ENCODE data around the gene MICAL2.

Gene MICAL2

DNA sequence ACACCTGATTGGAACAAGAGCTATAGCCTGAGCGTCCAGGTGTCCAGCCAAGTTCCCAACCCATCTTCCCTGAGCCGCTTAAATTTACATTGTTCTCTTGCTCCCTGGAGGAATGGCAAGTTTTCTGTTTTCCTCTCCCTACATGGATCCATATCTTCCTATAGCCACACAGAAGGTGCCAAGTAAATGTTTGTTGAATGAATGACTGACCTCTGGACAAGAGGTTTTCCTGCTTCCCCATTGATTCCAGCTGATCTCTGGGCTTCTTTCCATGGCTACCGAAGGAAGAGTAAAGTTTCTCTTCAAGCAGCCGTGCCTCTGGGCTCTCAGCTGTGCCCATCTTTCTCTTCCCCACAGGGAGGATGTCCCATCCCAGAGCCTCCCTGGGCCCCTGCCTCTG is 107.5 kb downstream of the MICAL2 start:
- intact Hi-C loops (cut with DNase I): no loop called here
- no peak for DNase-seq

DNA sequence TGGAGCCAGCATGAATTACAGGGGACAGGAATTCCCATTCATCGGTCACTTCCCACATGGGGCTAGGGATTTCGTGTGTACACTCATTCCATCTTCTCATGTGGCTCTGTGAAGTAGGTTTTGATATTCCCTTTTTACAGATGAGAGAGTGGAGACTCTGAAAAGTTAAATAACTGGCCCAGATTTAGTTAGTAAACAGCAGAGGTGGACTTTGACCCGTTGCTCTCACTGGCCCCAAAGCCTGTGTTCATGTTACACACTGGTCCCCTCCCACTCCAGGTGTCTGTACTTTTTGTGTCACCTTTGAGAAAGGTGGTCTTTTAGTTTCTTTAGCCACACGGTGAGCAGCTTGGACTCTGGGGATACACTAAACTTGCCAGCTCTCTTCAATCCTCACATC is 108.5 kb downstream of the MICAL2 start:
- intact Hi-C loops (cut with DNase I): no loop called here
- DNase-seq: no peak

DNA sequence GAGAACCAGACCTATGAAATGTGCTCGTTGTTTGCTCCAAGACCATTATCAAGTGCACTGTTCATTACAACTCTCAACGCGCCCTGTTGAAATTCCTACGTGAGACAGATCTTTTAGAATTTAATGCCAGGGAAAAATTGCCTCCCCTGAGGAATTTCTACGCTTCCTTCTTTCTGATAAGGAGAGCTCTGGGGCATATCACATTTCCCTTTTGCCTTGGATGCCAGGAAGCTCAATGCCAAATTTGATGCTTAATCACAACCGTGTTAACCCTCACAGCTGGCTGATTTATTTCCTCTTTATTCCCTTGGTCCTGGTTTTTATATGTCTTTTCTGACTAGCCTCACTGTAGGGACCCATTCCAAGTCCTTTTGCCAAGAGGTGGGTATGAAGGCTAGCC is 109.4 kb downstream of the MICAL2 start:
- no peak for DNase-seq
- intact Hi-C loops (cut with DNase I): no loop called here

DNA sequence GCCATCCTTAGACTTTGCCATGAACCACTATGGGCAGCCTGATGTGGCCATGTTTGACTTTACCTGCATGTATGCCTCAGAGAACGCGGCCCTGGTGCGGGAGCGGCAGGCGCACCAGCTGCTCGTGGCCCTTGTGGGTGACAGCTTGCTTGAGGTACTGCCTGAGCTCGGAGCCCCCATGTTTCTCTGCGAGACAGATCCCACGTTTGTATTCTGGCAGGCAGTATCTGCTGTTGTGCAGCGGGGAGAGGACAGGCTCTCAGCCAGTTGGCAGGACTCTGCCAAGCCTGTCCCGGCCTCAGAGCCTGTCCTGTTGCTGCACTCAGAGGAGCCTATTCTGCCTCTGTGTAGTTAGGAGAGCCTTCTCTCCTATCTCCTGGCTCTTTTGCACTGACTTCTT is 109.9 kb downstream of the MICAL2 start:
- DNase-seq: peak; percentile 58 to 97 (median 80)
- intact Hi-C loops (cut with DNase I): no loop called here

DNA sequence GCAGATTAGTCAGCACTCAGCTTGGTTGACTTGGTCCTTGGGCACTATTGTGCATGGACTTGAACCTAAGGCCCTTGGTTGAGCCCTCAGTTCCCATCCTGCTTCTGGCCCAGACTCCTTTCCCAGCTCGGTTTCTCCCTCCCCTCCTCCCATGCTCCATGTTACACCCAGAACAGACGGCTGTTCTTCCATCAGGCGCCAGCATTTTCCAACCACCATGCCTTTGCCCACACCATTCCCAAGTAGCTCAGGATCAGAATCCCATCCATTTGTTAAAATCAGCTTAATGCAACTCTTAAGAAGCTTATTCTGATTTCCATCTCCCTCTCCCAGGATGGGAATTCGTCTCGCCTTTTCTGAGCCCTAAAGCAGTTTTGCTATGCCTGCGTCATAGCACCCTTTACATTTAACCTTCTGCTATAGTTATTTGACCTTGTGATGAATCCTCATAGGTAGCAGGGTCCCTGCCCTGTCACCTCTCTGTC is 110.7 kb downstream of the MICAL2 start:
- intact Hi-C loops (cut with DNase I): no loop called here
- no peak for DNase-seq

DNA sequence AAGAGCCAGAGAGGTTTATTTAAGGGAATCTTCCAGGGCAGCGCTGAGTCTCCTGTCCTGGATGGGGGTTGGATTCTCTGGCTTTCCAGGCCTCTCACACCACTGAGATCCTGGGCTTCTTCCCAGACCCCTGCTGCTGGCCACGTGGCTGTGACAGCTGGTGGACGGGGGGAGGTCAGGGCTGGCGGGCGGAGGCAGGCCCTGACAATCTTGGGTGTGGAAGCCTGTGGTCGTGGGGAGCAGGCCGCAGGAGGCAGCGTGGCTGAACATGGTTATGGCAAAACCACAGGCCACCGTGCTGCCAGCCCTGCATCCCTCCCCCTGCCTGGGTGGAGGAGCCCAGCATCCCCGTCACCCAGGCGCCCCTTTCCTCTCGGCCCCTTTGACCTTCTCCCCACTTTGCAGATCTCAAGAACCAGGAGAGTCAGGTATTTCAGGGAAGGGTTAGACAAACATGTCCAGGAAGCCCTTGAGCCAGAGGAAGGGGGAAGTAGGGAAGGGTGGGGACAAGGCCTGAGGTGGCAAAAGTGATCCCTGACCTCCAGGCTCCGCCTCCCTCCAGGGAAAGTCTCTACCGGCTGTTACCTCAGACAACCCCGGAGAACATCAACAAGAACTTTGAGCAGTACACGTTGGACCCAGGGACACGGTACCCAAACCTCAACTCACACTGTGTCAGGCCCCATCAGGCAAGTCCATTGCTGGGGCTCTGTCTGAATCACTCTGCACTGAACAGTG is 111.8 kb downstream of the MICAL2 start:
- intact Hi-C loops (cut with DNase I): no loop called here
- DNase-seq: peak in 2 of 10 donors; percentile 45 to 47

DNA sequence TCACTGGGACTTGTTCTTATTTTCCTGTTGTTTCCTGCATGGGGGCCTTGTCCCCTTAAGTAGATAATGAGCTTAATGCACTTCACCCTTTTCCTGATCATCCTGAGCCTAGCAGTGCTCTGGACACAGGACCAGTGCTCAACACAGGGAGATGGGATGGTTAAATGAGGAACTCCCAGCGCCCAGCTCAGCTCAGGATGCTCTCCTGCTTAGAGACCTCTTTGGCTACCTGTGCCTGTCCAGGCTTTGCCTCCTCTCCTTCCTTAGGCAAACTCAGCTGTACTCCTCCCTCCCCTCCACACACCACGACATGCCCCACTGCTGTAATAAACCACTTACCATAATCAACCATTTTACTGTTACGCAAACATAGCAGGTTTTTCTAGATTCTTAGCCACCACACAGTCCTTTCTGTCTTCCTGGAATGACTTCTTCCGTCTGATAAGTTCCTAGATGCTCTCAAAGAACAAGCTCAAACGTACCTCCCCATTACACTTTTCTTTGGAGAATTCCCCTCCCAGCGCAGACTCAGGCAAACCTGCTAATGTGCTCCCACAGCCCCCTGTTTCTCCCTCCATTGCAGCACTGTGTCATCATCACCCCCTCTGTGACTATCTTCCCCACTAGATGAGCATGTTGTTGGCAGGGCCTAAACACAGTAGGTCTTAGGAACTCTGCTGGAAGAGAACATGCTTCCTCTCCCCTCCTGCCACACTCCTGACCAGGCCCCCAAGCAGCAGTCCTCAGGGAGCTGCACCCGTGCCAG is 113.6 kb downstream of the MICAL2 start:
- no peak for DNase-seq
- intact Hi-C loops (cut with DNase I): no loop called here

DNA sequence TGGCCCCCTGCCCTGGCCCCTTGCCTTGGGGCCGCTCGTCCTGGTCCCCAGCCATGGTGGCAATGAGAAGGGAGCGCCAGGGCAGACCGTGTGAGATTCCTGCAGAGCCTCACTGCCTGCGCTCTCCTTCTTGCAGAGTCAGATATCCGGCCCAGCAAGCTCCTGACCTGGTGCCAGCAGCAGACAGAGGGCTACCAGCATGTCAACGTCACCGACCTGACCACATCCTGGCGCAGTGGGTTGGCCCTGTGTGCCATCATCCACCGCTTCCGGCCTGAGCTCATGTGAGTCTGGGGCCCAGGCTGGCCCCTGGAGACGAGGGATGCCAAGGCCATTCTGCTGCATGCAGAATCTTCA is 114.1 kb downstream of the MICAL2 start:
- DNase-seq: peak in 5 of 10 donors; percentile 35 to 91 (median 50)
- intact Hi-C loops (cut with DNase I): no loop called here

DNA sequence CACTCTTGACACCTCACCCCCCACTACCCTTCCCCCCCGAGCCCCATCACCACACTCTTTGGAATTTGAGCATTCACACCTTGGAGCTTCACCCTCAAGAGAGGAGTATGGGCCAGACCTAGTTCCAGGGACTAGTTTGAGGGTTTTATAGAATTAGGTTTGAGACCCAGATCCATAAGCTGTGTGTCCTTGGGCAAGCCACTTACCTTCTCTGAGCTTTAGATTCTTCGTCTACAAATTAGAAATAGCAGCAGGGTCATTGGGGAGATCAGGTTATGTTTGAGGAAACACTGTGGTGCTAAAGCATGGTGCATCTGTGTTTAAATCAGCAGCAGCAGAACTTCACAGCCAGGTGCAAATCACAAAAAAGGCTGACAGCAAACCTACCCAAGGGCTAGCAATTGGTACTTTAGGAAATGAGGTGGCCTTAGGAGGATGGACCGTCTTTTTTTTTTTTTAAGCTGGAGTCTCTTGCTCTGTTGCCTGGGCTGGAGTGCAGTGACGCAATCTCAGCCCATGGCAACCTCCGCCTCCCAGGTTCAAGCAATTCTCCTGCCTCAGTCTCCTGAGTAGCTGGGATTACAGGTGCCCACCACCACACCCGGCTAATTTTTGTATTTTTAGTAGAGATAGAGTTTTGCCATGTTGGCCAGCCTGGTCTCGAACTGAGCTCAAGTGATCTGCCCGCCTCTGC is 114.8 kb downstream of the MICAL2 start:
- intact Hi-C loops (cut with DNase I): no loop called here
- DNase-seq: no peak

DNA sequence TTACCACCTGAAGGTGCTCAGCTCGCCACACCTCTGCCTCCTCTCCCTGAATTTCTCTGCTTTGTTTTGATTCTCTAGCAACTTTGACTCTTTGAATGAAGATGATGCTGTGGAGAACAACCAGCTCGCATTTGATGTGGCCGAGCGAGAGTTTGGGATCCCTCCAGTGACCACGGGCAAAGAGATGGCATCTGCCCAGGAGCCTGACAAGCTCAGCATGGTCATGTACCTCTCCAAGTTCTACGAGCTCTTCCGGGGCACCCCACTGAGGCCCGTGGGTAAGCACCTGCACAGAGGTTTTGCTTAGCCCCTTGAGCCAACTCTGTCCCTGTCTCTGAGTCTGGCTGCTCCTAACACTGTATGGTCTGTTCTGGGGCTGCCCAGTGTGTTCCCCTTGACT is 115.7 kb downstream of the MICAL2 start:
- DNase-seq: no peak
- intact Hi-C loops (cut with DNase I): no loop called here

DNA sequence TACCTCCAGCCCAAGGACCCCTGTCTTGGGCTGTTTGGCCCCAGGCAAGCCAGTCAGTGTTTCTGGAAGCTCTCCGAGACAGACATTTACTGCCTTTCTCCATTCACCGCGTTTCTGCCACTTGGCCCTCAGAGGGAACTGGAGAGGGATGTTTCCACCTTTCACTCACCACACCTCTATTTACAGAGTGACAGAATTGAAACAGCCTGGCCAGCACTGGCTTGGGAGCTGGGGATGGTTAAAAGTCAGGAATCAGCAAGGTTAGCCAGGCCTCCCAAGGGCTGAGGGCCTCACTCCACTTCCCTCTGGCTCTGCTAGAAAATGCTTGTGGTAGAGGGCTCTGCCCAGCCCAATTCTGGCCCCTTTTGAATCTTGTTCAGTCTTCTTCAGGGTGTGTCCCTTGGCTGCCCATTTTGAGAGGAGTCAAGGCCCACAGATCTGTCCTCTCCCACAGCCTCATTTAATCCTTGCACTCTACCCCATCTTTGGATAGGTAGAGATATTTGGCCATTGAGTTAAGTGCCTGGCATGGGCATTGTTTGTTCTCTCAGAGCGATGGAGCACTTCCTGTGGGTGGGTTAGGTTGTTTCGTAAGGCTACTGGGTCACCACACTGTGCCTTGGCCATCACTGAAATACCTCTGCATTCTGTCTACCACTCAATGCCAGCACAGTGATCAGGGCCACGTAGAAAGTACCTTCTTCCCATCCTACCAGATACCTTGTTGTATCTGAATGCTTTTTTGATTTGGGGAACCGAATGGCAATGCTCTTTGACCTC is 119.2 kb downstream of the MICAL2 start:
- intact Hi-C loops (cut with DNase I): no loop called here
- peak in 1 of 10 donors; percentile 27 for DNase-seq

DNA sequence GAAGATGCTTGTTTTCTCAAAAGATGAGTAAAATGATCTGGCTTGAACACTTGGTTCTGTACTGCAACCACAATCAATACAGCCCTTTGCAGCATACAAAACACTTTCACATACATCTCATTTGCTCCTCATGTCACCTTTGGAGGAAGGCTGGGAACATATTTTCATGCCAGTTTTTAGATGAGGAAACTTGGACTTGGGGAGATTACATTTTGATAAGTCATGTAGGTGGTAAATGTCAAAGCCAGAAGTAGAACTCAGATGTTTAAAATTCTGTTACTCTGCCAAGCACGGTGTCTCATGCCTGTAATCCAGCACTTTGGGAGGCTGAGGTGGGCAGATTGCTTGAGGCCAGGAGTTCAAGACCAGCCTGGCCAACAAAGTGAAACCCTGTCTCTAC is 121.8 kb downstream of the MICAL2 start:
- intact Hi-C loops (cut with DNase I): no loop called here
- DNase-seq: peak in 1 of 10 donors; percentile 14

DNA sequence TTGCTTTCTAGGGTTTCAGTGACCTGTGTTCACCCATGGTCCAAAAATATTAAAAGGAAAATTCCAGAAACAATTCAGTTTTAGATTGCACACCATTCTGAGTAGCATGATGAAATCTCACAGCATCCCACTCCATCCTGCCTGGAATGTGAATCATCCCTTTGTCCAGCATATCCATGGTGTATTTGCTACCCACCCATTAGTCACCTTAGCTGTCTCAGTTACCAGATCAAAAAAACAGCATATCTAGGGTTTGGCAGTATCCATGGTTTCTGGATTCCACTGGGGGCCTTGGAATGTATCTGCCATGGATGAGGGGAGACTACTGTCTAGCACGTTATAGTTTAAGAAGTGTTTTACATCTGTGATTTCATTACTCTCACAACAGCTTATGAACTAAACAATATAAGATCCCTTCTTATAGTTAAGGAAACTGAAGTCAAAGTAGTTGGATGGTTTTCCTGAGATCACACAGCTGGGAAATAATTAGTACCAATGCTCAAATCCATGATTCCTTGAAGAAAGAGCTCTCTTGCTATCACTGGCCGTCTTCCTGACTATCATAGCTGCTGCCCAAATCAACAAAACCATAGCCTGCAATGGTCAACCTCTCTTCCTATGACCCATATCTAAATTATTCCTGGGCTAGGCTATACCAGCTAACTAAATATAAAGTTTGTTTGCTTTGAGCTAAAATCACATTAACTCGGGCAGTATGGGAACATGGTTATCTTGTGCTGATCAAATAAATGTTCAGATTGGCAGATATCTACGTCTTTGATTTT is 122.6 kb downstream of the MICAL2 start:
- intact Hi-C loops (cut with DNase I): no loop called here
- DNase-seq: peak in 1 of 10 donors; percentile 7

DNA sequence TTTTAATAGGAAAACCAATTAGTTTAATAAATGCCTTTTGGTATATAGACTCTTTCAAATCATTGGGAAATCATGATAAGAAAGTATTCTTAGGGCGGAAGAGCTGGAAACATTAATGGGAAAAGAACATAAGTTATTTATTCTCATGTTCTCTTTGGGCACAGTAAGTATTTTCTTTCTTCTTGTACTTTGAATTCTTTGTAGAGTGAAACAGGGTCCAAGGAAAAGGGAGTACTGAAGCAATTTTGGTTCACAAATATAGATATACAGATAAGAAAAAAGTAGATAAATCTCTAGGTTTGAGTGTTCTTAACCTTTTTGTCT is 123.2 kb downstream of the MICAL2 start:
- intact Hi-C loops (cut with DNase I): no loop called here
- no peak for DNase-seq

DNA sequence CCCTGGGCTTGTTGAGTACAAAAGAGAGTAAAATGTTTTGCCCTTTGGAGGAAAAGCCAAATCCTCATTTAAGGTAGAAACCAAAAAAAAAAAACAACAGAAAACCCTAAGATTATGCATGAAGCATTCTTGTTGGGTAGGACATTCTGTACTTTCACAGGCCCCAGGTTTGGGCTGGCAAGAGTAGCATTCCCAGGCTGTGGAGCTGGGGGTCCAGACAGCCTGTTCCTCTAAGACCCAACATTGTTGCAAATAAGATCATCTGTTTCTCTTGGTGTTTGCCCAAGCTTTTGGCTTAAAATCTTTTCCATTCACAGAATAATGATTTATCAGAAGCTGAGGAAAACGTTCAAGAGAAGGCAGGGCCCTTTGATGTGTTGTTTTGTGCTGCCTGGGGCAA is 123.8 kb downstream of the MICAL2 start:
- intact Hi-C loops (cut with DNase I): no loop called here
- DNase-seq: peak in 1 of 10 donors; percentile 7

DNA sequence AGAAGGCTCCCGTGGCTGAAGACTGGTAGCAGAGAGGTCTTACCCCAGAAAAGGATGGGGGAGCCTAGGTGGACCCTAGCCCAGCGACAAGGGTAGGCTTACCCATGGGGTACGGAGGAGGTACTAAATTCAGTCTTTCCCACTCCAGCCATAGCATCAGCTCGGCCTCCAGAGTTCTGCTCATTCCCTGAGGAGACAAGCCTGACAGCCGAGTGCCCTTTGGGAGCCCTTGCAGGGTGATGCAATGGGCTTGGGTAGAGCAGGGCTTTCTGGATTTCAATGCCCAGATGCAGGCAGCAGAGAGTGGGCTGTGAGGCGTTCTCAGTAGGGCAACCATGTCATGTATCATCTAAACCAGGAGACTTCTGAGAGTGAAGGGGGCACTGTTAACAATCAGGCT is 124.7 kb downstream of the MICAL2 start:
- peak in 1 of 10 donors; percentile 56 for DNase-seq
- intact Hi-C loops (cut with DNase I): no loop called here

DNA sequence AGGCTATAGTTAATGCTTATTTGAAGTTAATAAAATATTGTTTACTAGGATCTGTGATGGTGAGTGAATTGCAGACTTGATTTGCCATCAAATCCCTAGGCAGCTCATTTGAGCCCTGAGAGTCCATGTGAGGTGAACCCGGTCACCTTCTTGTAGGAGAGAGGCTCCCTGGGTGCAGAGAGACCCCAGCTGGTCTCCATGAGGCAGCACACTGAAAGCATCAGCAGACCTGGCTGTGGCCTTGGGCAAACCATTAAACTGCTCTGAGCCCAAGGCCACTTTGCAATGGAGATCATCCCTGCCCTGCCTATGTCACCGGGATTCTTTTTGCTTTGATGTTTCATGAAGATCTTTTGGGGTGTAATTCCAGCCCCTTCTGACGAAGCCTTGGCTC is 125.2 kb downstream of the MICAL2 start:
- intact Hi-C loops (cut with DNase I): no loop called here

DNA sequence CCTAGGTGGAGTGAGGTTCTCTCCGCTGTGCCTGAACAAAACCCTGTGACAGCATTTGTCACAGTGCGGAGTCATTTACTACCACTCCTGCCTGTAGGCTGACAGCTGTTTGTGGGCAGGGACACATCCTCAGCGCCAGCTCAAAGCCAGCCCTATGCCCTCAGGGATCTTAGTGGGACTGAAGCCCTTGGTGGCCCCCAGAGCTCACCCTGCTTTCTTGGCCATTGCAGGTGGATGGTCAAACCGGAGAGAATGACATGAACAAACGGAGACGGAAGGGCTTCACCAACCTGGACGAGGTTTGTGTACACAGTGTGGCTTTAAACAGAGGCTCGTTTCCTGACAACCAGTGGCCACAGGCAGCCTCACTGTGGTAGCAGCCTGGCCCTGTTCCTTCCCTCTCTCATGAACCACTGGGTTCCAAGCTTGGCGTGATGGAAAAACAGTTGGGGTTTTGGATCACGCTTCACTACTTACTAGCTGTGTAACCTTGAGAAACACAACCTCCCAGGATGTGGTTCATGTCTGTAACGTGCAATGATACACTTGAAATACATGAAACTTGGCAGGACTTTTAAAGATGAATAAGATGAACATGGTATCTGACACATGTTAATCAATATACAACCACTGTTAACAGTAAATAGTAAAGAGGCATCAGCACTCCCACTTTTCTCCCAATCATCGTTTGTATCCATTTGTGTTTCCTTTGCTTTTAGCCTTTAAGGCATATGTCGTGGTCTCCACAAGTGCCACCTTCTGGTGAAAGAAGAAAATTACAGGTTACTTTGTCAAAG is 125.8 kb downstream of the MICAL2 start:
- intact Hi-C loops (cut with DNase I): loop anchor here (1.0 to 2.0 kb wide), 2 partner anchors 147 to 189 kb away; no protein-coding TSS in a partner anchor
- DNase-seq: peak in 1 of 10 donors; percentile 78

More for the DNA sequence above, 125.2 kb downstream of the MICAL2 start:
- DNase-seq: peak in 1 of 10 donors; percentile 77

DNA sequence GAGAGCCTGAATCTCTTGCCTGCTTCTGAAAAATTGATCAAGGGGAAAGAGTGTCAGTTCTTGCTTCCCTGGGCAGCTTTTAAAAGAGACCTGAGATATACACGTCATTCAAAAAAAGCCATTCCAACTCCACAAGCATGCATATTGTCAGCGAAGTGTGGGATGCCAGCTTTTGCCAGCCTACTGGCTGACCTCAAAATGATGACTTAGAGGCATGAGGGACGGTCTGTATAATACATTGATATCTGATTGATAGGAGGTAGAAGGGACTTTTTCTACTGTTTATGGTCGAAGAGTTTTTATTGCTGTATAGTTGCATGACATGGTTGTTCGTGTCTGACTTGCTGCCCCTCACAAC is 126.3 kb downstream of the MICAL2 start:
- intact Hi-C loops (cut with DNase I): loop anchor here (1.0 to 2.0 kb wide), 2 partner anchors 148 to 189 kb away; no protein-coding TSS in a partner anchor

More for the DNA sequence above, 126.3 kb downstream of the MICAL2 start:
- DNase-seq: peak in 1 of 10 donors; percentile 2
